ENCODE measurements around the gene ATP8A2.

The ATP8A2 gene

DNA sequence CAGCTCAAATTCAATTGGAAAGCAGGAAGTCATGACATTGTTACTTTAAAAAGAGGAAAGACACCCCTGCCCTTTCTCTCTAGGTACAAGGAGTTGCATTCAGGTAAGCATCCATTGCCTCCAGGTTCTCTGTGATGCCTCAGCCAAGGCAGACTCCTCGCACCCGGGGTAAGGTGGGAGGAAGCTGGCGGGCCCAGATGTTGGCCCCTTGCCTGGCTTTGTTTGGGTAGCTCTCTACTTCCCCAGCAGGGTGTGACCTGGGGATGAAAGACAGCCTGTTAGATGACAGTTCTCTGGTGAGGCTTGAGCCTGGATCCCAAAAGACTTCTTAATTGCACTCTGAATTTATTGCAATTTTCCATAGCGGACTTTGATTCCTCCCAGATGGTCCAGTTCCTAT, 654.4 kb downstream of the ATP8A2 start:
- TF ChIP-seq ZFX (IDR thresholded peaks at IDR 0.05; ENCODE audit: borderline replicate concordance): no peak
- TF ChIP-seq, protein P1, sequence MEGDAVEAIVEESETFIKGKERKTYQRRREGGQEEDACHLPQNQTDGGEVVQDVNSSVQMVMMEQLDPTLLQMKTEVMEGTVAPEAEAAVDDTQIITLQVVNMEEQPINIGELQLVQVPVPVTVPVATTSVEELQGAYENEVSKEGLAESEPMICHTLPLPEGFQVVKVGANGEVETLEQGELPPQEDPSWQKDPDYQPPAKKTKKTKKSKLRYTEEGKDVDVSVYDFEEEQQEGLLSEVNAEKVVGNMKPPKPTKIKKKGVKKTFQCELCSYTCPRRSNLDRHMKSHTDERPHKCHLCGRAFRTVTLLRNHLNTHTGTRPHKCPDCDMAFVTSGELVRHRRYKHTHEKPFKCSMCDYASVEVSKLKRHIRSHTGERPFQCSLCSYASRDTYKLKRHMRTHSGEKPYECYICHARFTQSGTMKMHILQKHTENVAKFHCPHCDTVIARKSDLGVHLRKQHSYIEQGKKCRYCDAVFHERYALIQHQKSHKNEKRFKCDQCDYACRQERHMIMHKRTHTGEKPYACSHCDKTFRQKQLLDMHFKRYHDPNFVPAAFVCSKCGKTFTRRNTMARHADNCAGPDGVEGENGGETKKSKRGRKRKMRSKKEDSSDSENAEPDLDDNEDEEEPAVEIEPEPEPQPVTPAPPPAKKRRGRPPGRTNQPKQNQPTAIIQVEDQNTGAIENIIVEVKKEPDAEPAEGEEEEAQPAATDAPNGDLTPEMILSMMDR (IDR thresholded peaks at IDR 0.05): no peak
- H3K27ac ChIP-seq: no peak overlapping the region

DNA sequence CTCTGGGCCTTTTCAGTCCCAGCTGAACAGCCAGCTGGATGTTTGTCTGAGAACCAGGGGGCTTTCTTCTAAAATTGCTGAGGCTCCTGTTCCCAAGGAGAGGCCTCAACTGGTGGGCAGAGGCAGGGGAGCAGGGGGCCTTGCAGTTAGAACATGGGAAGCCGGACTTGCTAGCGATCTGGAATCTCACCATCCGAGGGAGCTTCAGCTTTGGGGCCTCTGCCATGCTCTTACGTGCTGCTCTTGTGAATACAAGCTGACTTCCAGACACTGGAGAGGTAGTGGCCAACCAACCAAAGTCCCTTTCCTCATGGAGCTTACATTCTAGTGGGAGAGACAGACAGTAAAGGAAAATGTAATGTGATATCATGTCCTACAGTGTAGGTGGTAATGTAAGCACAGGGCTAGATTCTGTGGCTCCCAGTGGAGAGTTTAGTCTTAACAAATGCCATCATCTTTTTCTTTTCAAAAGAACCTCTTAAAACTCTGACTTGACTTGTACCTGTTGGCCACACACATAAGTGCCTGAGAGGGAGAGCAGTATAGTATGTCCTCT, 657.9 kb downstream of the ATP8A2 start:
- H3K27ac ChIP-seq: no peak overlapping the region
- TF ChIP-seq ZFX (IDR thresholded peaks at IDR 0.05; ENCODE audit: borderline replicate concordance): no peak
- TF ChIP-seq, protein P1 (IDR thresholded peaks at IDR 0.05): no peak

DNA sequence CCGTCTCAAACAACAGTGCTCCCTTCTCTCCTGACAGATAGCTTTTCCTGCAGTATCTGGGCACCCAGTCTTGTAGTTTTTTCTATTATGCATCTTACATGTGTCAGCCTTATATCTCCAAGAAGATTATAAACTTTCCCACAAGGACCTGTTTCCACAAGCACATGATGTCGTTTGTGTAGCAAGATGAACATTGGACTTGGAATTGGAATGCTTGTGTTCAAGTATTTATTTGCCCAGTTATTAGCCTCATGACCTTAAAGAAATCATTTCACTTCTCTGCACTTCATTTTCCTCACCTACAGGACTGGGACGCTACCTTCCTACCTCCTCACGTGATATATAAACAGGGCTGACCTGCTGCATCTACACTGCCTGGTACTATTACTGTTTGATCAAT, 658.6 kb downstream of the ATP8A2 start:
- H3K27ac ChIP-seq: no peak overlapping the region
- TF ChIP-seq, protein P1 (IDR thresholded peaks at IDR 0.05): no peak
- TF ChIP-seq ZFX (IDR thresholded peaks at IDR 0.05; ENCODE audit: borderline replicate concordance): no peak

GRCh38 chr13:26034018-26034417, 662.2 kb downstream of the ATP8A2 start:
- H3K27ac ChIP-seq: no peak overlapping the region
- TF ChIP-seq ZFX (IDR thresholded peaks at IDR 0.05; ENCODE audit: borderline replicate concordance): no peak
- TF ChIP-seq, protein P1 (IDR thresholded peaks at IDR 0.05): no peak

- TF ChIP-seq, protein P1 (IDR thresholded peaks at IDR 0.05): no peak
- TF ChIP-seq ZFX (IDR thresholded peaks at IDR 0.05; ENCODE audit: borderline replicate concordance): no peak
Observed at GRCh38 chr13:26036383-26036782, 664.6 kb downstream of the ATP8A2 start.

DNA sequence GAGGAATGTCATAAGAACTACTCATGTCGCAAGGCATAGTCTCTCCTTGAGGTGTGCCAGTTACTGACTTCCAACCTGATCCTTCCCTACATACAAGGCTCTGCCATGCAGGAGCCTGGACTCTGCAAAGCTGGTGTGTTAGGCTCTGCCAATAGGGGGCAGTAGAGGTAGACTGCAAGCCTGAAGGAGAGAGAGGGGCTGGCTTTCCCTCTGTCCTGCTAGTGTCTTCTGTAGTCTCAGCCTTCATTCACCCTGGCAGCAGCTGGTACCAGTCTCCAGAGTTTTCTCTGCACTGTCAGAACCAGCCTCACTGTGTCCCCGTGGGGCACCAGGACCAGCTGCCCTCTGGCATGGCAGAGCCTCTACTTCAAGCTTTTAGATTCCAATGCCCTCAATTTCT, 665.5 kb downstream of the ATP8A2 start:
- TF ChIP-seq, protein P1 (IDR thresholded peaks at IDR 0.05): peak; percentile 74
- no peak for TF ChIP-seq ZFX (IDR thresholded peaks at IDR 0.05; ENCODE audit: borderline replicate concordance)
- H3K27ac ChIP-seq: no peak overlapping the region

More at GRCh38 chr13:26036383-26036782, 664.6 kb downstream of the ATP8A2 start:
- no peak overlapping the region for H3K27ac ChIP-seq

- H3K27ac ChIP-seq: no peak overlapping the region
- no peak for TF ChIP-seq ZFX (IDR thresholded peaks at IDR 0.05; ENCODE audit: borderline replicate concordance)
- TF ChIP-seq, protein P1 (IDR thresholded peaks at IDR 0.05): no peak
Observed at GRCh38 chr13:26038931-26039475, 667.2 kb downstream of the ATP8A2 start.

Data from 22Rv1 (cell line).